H1 (cell line): ENCODE results near the gene HERC5. TPM values are rescaled to one million over a fixed set of nuclear protein-coding genes. Genes with fewer than 3 reads are reported as not detected.

ENCODE experiments used
- CTCF ChIA-PET: fragments of 300-600 bp; sonication (Branson Sonifier 250); formaldehyde crosslinking; loops from one replicate; lab custom pipeline; 2021; ENCODE audit not compliant: partially characterized antibody; lab: Charles Lee
- POLR2A ChIA-PET: fragments of 300-600 bp; sonication (Branson Sonifier 250); formaldehyde crosslinking; loops from one replicate; lab custom pipeline; 2021; ENCODE audit warnings: inconsistent platforms; ENCODE audit not compliant: partially characterized antibody; lab: Charles Lee
- DNase-seq, 2 experiments: peaks; one replicate each; pipeline versions ENCODE4 v3.0.0 to v3.0.0-alpha.2; 2010 to 2022; ENCODE audit warnings: low spot score in 2 of 2, low read depth in 1 of 2, mixed read lengths in 1 of 2
- FAIRE-seq: peaks from 2 replicates; lab custom pipeline; 2011; peaks lifted over from hg19 to GRCh38; lab: Jason Lieb, UNC
- H2AFZ ChIP-seq: 2 replicates; pipeline ENCODE4 v1.8.1; 2012; ENCODE audit warnings: low read length, inconsistent platforms
- H2AK5ac ChIP-seq: 2 replicates; pipeline ENCODE4 v1.6.1; 2013; ENCODE audit warnings: low read depth, low read length
- H2BK120ac ChIP-seq: replicated peaks from 2 replicates; pipeline ENCODE3; 2013; ENCODE audit warnings: low read depth, low read length, inconsistent platforms
- H2BK12ac ChIP-seq: 2 replicates; pipeline ENCODE4 v1.6.1; 2013; ENCODE audit warnings: low read depth, low read length
- H2BK15ac ChIP-seq: 2 replicates; pipeline ENCODE4 v1.6.1; 2013; ENCODE audit warnings: low read length
- H2BK20ac ChIP-seq: 2 replicates; pipeline ENCODE4 v1.6.1; 2013; ENCODE audit warnings: low read length
- H2BK5ac ChIP-seq: 2 replicates; pipeline ENCODE4 v1.6.1; 2013; ENCODE audit warnings: low read depth, low read length
- H3K14ac ChIP-seq: 2 replicates; pipeline ENCODE4 v1.6.1; 2013; ENCODE audit warnings: inconsistent platforms; ENCODE audit not compliant: insufficient read length
- H3K18ac ChIP-seq: 2 replicates; pipeline ENCODE4 v1.6.1; 2013; ENCODE audit warnings: low read length; ENCODE audit errors: extremely low read depth
- H3K23ac ChIP-seq: 2 replicates; pipeline ENCODE4 v1.6.1; 2013; ENCODE audit warnings: inconsistent platforms; ENCODE audit not compliant: insufficient read length
- H3K23me2 ChIP-seq: 2 replicates; pipeline ENCODE4 v1.6.1; 2013; ENCODE audit warnings: low read depth, low read length
- H3K27ac ChIP-seq: 2 replicates; pipeline ENCODE4 v1.6.1; 2011; ENCODE audit warnings: low read depth, low read length, inconsistent platforms
- H3K27me3 ChIP-seq, 4 experiments: replicated peaks in 1 of 4; 1 replicate in 1 of 4; 2 replicates in 3 of 4; pipeline versions ENCODE4 v1.6.1 to v1.8.1; 2011 to 2013; ENCODE audit warnings: low read length in 3 of 4, mild to moderate bottlenecking in 3 of 4, inconsistent platforms in 2 of 4, mixed read lengths in 2 of 4, moderate library complexity in 1 of 4; ENCODE audit not compliant: control insufficient read depth in 3 of 4, insufficient read depth in 3 of 4; ENCODE audit errors: extremely low read depth in 1 of 4
- H3K36me3 ChIP-seq, 4 experiments: 2 replicates each; pipeline versions ENCODE4 v1.6.1 to v1.8.1; 2011 to 2013; ENCODE audit warnings: mild to moderate bottlenecking in 4 of 4, low read length in 3 of 4, moderate library complexity in 2 of 4, control low read depth in 1 of 4, inconsistent platforms in 1 of 4; ENCODE audit not compliant: insufficient read depth in 4 of 4, control insufficient read depth in 2 of 4
- H3K4ac ChIP-seq: replicated peaks from 2 replicates; pipeline ENCODE3; 2013; ENCODE audit warnings: low read length, low read depth, mixed read lengths, inconsistent platforms; ENCODE audit not compliant: insufficient read length
- H3K4me1 ChIP-seq, 4 experiments: replicated peaks in 1 of 4; 1 replicate in 1 of 4; 2 replicates in 3 of 4; pipeline versions ENCODE4 v1.6.1 to v1.8.1; 2011 to 2013; ENCODE audit warnings: low read length in 3 of 4, inconsistent platforms in 2 of 4, mixed read lengths in 1 of 4; ENCODE audit not compliant: insufficient read depth in 4 of 4, control insufficient read depth in 3 of 4
- H3K4me2 ChIP-seq, 2 experiments: 2 replicates each; pipeline versions ENCODE4 v1.6.1 to v1.8.1; 2011 to 2013; ENCODE audit warnings: low read depth in 2 of 2, low read length in 2 of 2, control low read depth in 1 of 2, inconsistent platforms in 1 of 2, mild to moderate bottlenecking in 1 of 2; ENCODE audit not compliant: insufficient read depth in 1 of 2
- H3K4me3 ChIP-seq, 4 experiments: fragments of 200-600, 300-600 bp in 1 of 4; sonication (generic), shearing (Covaris generic), sonication (Bioruptor Twin) in 1 of 4; 2 replicates each; pipeline versions ENCODE4 v1.5.1 to v1.8.1; 2011 to 2016; ENCODE audit warnings: low read length in 4 of 4, low read depth in 3 of 4, control low read depth in 2 of 4, inconsistent platforms in 2 of 4, mild to moderate bottlenecking in 2 of 4, mixed read lengths in 1 of 4, moderate library complexity in 1 of 4; ENCODE audit not compliant: insufficient read depth in 2 of 4; ENCODE audit errors: extremely low read depth in 1 of 4
- H3K56ac ChIP-seq: replicated peaks from 2 replicates; pipeline ENCODE3; 2013; ENCODE audit warnings: low read depth, mild to moderate bottlenecking, mixed read lengths, low read length, inconsistent platforms; ENCODE audit not compliant: insufficient read length
- H3K79me1 ChIP-seq: 2 replicates; pipeline ENCODE4 v1.6.1; 2013; ENCODE audit warnings: low read depth, low read length, control low read depth
- H3K79me2 ChIP-seq, 2 experiments: 2 replicates each; pipeline versions ENCODE4 v1.6.1 to v1.8.1; 2012 to 2013; ENCODE audit warnings: low read length in 2 of 2, mild to moderate bottlenecking in 2 of 2, inconsistent platforms in 1 of 2; ENCODE audit not compliant: insufficient read depth in 2 of 2, control insufficient read depth in 1 of 2
- H3K9ac ChIP-seq, 4 experiments: replicated peaks in 1 of 4; 1 replicate in 1 of 4; 2 replicates in 3 of 4; pipeline versions ENCODE4 v1.6.1 to v1.8.1; 2011 to 2013; ENCODE audit warnings: low read depth in 3 of 4, low read length in 3 of 4, control low read depth in 2 of 4, mild to moderate bottlenecking in 2 of 4, moderate library complexity in 2 of 4, inconsistent platforms in 1 of 4; ENCODE audit errors: extremely low read depth in 1 of 4
- H3K9me3 ChIP-seq, 2 experiments: 2 replicates each; pipeline versions ENCODE4 v1.6.1 to v1.8.1; 2012 to 2013; ENCODE audit warnings: mild to moderate bottlenecking in 2 of 2, moderate library complexity in 2 of 2, control low read depth in 1 of 2, inconsistent platforms in 1 of 2, low read depth in 1 of 2, low read length in 1 of 2, mixed read lengths in 1 of 2; ENCODE audit not compliant: insufficient read depth in 2 of 2
- H4K20me1 ChIP-seq, 2 experiments: replicated peaks in 1 of 2; 2 replicates each; pipeline versions ENCODE3 to v1.8.1; 2011 to 2013; ENCODE audit warnings: inconsistent platforms in 2 of 2, low read length in 2 of 2, mild to moderate bottlenecking in 1 of 2; ENCODE audit not compliant: insufficient read depth in 2 of 2, control insufficient read depth in 1 of 2
- H4K5ac ChIP-seq: 2 replicates; pipeline ENCODE4 v1.6.1; 2013; ENCODE audit warnings: low read length, low read depth, mixed read lengths, inconsistent platforms; ENCODE audit not compliant: insufficient read length
- H4K8ac ChIP-seq: 2 replicates; pipeline ENCODE4 v1.8.0; 2013; ENCODE audit warnings: mild to moderate bottlenecking, moderate library complexity, low read length, inconsistent platforms; ENCODE audit not compliant: insufficient read depth; ENCODE audit errors: extremely low read depth
- H4K91ac ChIP-seq: replicated peaks from 2 replicates; pipeline ENCODE3; 2013; ENCODE audit warnings: low read length, mixed read lengths, inconsistent platforms; ENCODE audit not compliant: insufficient read length
- ATF3 ChIP-seq: IDR thresholded peaks from 2 replicates; pipeline ENCODE4 v1.6.1; 2011; ENCODE audit warnings: low read depth, mild to moderate bottlenecking, low read length; ENCODE audit not compliant: insufficient read depth
- CBX5 ChIP-seq: fragments of 300-800, 300-1000 bp; sonication (generic); IDR thresholded peaks from 2 replicates; pipeline ENCODE4 v1.7.1; 2016; ENCODE audit warnings: antibody characterized with exemption, low read length, low read depth
- CHD2 ChIP-seq: IDR thresholded peaks from 2 replicates; pipeline ENCODE4 v1.6.1; 2012; ENCODE audit warnings: low read length, improper control_type of control experiment
- GTF2F1 ChIP-seq: IDR thresholded peaks from 2 replicates; pipeline ENCODE4 v1.6.1; 2012; ENCODE audit warnings: low read depth, low read length, improper control_type of control experiment, borderline replicate concordance
- KDM1A ChIP-seq: fragments of 200-600, 300-600 bp; sonication (generic); IDR thresholded peaks from 2 replicates; pipeline ENCODE4 v1.7.1; 2016; ENCODE audit warnings: mild to moderate bottlenecking, low read length, borderline replicate concordance
- KDM5A ChIP-seq: fragments of 200-600 bp; IDR thresholded peaks from 2 replicates; pipeline ENCODE4 v1.7.1; 2012; ENCODE audit warnings: mild to moderate bottlenecking, low read length, inconsistent platforms, mixed read lengths
- RAD21 ChIP-seq, 2 experiments: IDR thresholded peaks in 1 of 2; conservative IDR thresholded peaks in 1 of 2; 2 replicates each; pipeline ENCODE4 v1.6.1; 2011; ENCODE audit warnings: low read depth in 2 of 2, low read length in 2 of 2, improper control_type of control experiment in 1 of 2, inconsistent platforms in 1 of 2, mild to moderate bottlenecking in 1 of 2, moderate library complexity in 1 of 2
- RNF2 ChIP-seq: fragments of 200-900, 300-1000 bp; sonication (generic); IDR thresholded peaks from 2 replicates; pipeline ENCODE4 v1.7.1; 2016; ENCODE audit warnings: borderline replicate concordance, low read depth, mild to moderate bottlenecking, antibody characterized with exemption, low read length; ENCODE audit not compliant: poor library complexity, severe bottlenecking; ENCODE audit errors: missing control alignments
- SIRT6 ChIP-seq: IDR thresholded peaks from one replicate; pipeline ENCODE4 v1.7.1; 2012; ENCODE audit warnings: low read length, inconsistent platforms
- SP4 ChIP-seq: IDR thresholded peaks from 2 replicates; pipeline ENCODE4 v1.6.1; 2012; ENCODE audit warnings: low read length, inconsistent platforms
- SRF ChIP-seq: IDR thresholded peaks from 2 replicates; pipeline ENCODE4 v1.6.1; 2011; ENCODE audit warnings: mild to moderate bottlenecking, low read depth, low read length, moderate library complexity
- TBP ChIP-seq: IDR thresholded peaks from 2 replicates; pipeline ENCODE4 v1.6.1; 2011; ENCODE audit warnings: low read depth, low read length, improper control_type of control experiment
- YY1 ChIP-seq: IDR thresholded peaks from 2 replicates; pipeline ENCODE4 v1.6.1; 2011; ENCODE audit warnings: low read depth, mild to moderate bottlenecking, low read length
- ZNF274 ChIP-seq: IDR thresholded peaks from 2 replicates; pipeline ENCODE4 v1.7.0; 2012; ENCODE audit warnings: low read length, borderline replicate concordance; ENCODE audit errors: extremely low read depth
- polyA plus RNA-seq, 7 experiments: library from polyadenylated mRNA; depleted of rRNA in 3 of 7; stranded (reverse) in 5 of 7; unstranded in 2 of 7; fragments of >200 nt in 5 of 7; fragments of 200-250 nt in 2 of 7; gene quantifications; 1 replicate in 5 of 7; 2 replicates in 1 of 7; 4 replicates in 1 of 7; pipeline versions ENCODE4 v1.2.1 to v1.2.3, GENCODE V29; 2011 to 2013; ENCODE audit warnings: missing spikeins in 2 of 7, mixed read lengths in 2 of 7
- total RNA-seq: library from RNA; stranded (reverse); fragmentation: NEBNext Ultra II Directional; extraction: Animal tissue kit (Norgen Biotek cat#: 25700); gene quantifications from 2 replicates; pipeline ENCODE4 v1.2.1, GENCODE V29; 2021

HERC5 gene
- total and polyA plus RNA-seq, 2 of the 8 experiments (the other 6 are each of a cell fraction or from before 2014, with no cell fraction given) = 6.6 to 20.7 TPM

DNA sequence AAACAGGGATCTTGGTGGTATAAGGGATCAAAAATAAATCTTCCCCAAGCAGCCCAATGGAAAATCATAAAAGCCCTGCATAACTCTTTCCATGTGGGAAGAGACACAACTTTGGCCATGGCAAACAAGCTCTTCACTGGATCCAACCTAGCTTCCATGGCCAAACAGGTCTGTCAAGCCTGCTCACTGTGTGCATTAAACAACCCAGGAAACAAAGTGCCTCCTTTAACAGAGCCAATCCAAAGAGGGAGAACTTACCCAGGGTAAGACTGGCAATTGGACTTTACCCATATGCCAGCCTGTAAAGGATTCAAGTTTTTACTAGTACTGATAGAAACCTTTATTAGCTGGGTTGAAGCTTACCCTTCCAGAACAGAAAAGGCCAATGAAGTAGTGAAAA, 7.6 kb upstream of the HERC5 start:
- FAIRE-seq (no peak), DNase-seq (no peak)
- Histone ChIP-seq H4K20me1 (no peaks in the 10 kb centered on the region), H3K79me1 (no peaks in the 10 kb centered on the region), H3K18ac (no peak overlapping the region), H2BK12ac (no peak overlapping the region), H2BK5ac (no peak overlapping the region), H3K9ac (no peak overlapping the region), H2AK5ac (no peak overlapping the region), H2BK15ac (no peak overlapping the region), H2BK120ac (no peak overlapping the region), H3K23ac (no peak overlapping the region), H4K91ac (no peak overlapping the region), H3K4me3 (no peak overlapping the region), H2AFZ (no peak overlapping the region), H3K9me3 (peaks cover 5 to 9% of the 10 kb centered on the region in 2 experiments; a peak in 3 of 4 replicates), H4K8ac (no peak overlapping the region), H3K56ac (no peak overlapping the region), H3K36me3 (no peaks in the 10 kb centered on the region), H3K27me3 (no peaks in the 10 kb centered on the region), H3K4me2 (no peak overlapping the region), H3K4ac (no peak overlapping the region), H2BK20ac (no peak overlapping the region), H3K79me2 (no peaks in the 10 kb centered on the region), H3K4me1 (peaks cover 0 to under 1% (median 0%) of the 10 kb centered on the region in 4 experiments; a peak in 2 of 7 replicates), H3K14ac (no peak overlapping the region), H3K23me2 (no peaks in the 10 kb centered on the region), H3K27ac (no peak overlapping the region), H4K5ac (no peak overlapping the region)
- ChIA-PET POLR2A (no interaction called here), CTCF (interaction anchor here (0.8 to 2.7 kb wide), 2 partner anchors 80 to 230 kb away, joined by 3 to 8 read pairs; no protein-coding TSS in a partner anchor)
- TF ChIP-seq KDM1A (no peak), TBP (no peak), CHD2 (no peak), ZNF274 (no peak), ATF3 (no peak), RAD21 (IDR thresholded peaks at IDR 0.05 in 1 of 2, conservative IDR thresholded peaks at IDR 0.05 in 1 of 2; ENCODE audit: low read depth in 2 of 2, low read length in 2 of 2) (no peak), RNF2 (no peak), SRF (no peak), SIRT6 (no peak), CBX5 (no peak), KDM5A (no peak), YY1 (no peak), SP4 (no peak), GTF2F1 (no peak)
